ENCODE measurements around the gene SHC2. TPM values are rescaled to one million over a fixed set of nuclear protein-coding genes. Genes with fewer than 3 reads are reported as not detected.

The SHC2 gene
- total and polyA plus RNA-seq, 2 experiments from 2014 or later, result 2.2 to 4.6 TPM

GRCh38 chr19:384799-385169 is 76.0 kb downstream of the SHC2 start (continued):
- TF ChIP-seq STAT1 (IDR thresholded peaks at IDR 0.05; ENCODE audit: unreplicated experiment) (no peak), POLR2AphosphoS5 (IDR thresholded peaks at IDR 0.05; ENCODE audit: low read depth) (no peak), CTCF (conservative IDR thresholded peaks at IDR 0.05; ENCODE audit: low read depth in 2 of 2) (no peak), JUNB (IDR thresholded peaks at IDR 0.05; ENCODE audit: unreplicated experiment) (no peak), ZNF114 (CRISPR knock-in tag; IDR thresholded peaks at IDR 0.05) (no peak)

GRCh38 chr19:383922-384798 is 76.7 kb downstream of the SHC2 start:
- Mint-ChIP-seq H3K36me3 (ENCODE audit: low read depth) (peaks cover 3% of the 10 kb centered on the region; the same call in 2 of the 3 replicates), H3K4me1 (peaks cover 20% of the 10 kb centered on the region), H3K9me3 (peaks cover 25% of the 10 kb centered on the region), H3K27me3 (ENCODE audit: insufficient read depth, low read depth, poor library complexity) (peaks cover 25% of the 10 kb centered on the region), H3K27ac (no peak overlapping the region; the same call in 1 of the 2 replicates), H3K4me3 (no peak overlapping the region)
- H3F3A ChIP-seq (replicated peaks; ENCODE audit: low read depth), result no peaks in the 10 kb centered on the region
- ATAC-seq, result peak; percentile 97
- H3K36me3 ChIP-seq (ENCODE audit: insufficient read depth), result no peaks in the 10 kb centered on the region
- H3K4me1 ChIP-seq (ENCODE audit: insufficient read depth), result peaks cover 16% of the 10 kb centered on the region; the same call in 1 of the 2 replicates
- H3K9me2 ChIP-seq (ENCODE audit: insufficient read depth), result no peaks in the 10 kb centered on the region
- no peaks in the 10 kb centered on the region for H3K27me3 ChIP-seq (ENCODE audit: insufficient read depth)
- no peak for TF ChIP-seq EZH2 (IDR thresholded peaks at IDR 0.05; ENCODE audit: low read depth, unreplicated experiment)
- no peak for TF ChIP-seq ZNF462 (CRISPR knock-in tag; IDR thresholded peaks at IDR 0.05)
- no peak for TF ChIP-seq STAT1 (IDR thresholded peaks at IDR 0.05; ENCODE audit: unreplicated experiment)
- peak; percentile 56 to 90 for TF ChIP-seq CTCF (conservative IDR thresholded peaks at IDR 0.05; ENCODE audit: low read depth in 2 of 2)
- TF ChIP-seq ZNF331 (CRISPR knock-in tag; IDR thresholded peaks at IDR 0.05; ENCODE audit: low read depth), result no peak
- TF ChIP-seq ETS1 (IDR thresholded peaks at IDR 0.05), result no peak
- TF ChIP-seq EZH2phosphoT487 (IDR thresholded peaks at IDR 0.05; ENCODE audit: unreplicated experiment), result no peak
- no peak overlapping the region; the same call in 1 of the 2 replicates for H3K4me2 ChIP-seq
- no peak overlapping the region for H3K4me3 ChIP-seq
- H4K20me1 ChIP-seq (replicated peaks; ENCODE audit: insufficient read depth), result no peaks in the 10 kb centered on the region
- DNase-seq (ENCODE audit: low spot score), result peak; percentile 89
- H3K27ac ChIP-seq (ENCODE audit: low read depth), result no peak overlapping the region
- no peaks in the 10 kb centered on the region for H3K79me2 ChIP-seq (replicated peaks; ENCODE audit: insufficient read depth)
- peak overlapping the region; percentile 90 for H2AFZ ChIP-seq

Measured in GM23338 (cell line).